HEK293 (cell line): ENCODE results near the gene HSF2BP.

ENCODE experiments used
- HOXA7 ChIP-seq: sonication (generic); formaldehyde crosslinking; IDR thresholded peaks from 2 replicates; pipeline ENCODE4 v1.8.1; 2022; ENCODE audit warnings: missing genetic modification reagents, borderline replicate concordance
- PATZ1 ChIP-seq: fragments of 450-650 bp; formaldehyde crosslinking; IDR thresholded peaks from 2 replicates; pipeline ENCODE4 v1.5.1; 2016; ENCODE audit warnings: missing biosample characterization, missing genetic modification characterization
- PBX3 ChIP-seq: sonication (generic); formaldehyde crosslinking; IDR thresholded peaks from 2 replicates; pipeline ENCODE4 v1.8.1; 2022; ENCODE audit warnings: mild to moderate bottlenecking, moderate library complexity, missing genetic modification reagents
- REPIN1 ChIP-seq: fragments of 450-650 bp; formaldehyde crosslinking; IDR thresholded peaks from 2 replicates; pipeline ENCODE4 v1.5.1; 2017; ENCODE audit warnings: missing biosample characterization, missing genetic modification characterization, low read depth
- TRIM28 ChIP-seq: IDR thresholded peaks from 2 replicates; pipeline ENCODE4 v1.6.1; 2011; ENCODE audit warnings: low read length, control low read depth, borderline replicate concordance
- ZFP3 ChIP-seq: fragments of 450-650 bp; formaldehyde crosslinking; IDR thresholded peaks from 2 replicates; pipeline ENCODE4 v1.5.1; 2016; ENCODE audit warnings: low read depth, missing biosample characterization, missing genetic modification characterization
- ZNF2 ChIP-seq: fragments of 450-650 bp; formaldehyde crosslinking; IDR thresholded peaks from 2 replicates; pipeline ENCODE4 v1.5.1; 2016; ENCODE audit warnings: missing biosample characterization, missing genetic modification characterization
- TF ChIP-seq, protein P1 (sequence below): fragments of 450-650 bp; formaldehyde crosslinking; IDR thresholded peaks from 2 replicates; pipeline ENCODE4 v1.5.1; 2016; ENCODE audit warnings: missing biosample characterization, missing genetic modification characterization

DNA sequence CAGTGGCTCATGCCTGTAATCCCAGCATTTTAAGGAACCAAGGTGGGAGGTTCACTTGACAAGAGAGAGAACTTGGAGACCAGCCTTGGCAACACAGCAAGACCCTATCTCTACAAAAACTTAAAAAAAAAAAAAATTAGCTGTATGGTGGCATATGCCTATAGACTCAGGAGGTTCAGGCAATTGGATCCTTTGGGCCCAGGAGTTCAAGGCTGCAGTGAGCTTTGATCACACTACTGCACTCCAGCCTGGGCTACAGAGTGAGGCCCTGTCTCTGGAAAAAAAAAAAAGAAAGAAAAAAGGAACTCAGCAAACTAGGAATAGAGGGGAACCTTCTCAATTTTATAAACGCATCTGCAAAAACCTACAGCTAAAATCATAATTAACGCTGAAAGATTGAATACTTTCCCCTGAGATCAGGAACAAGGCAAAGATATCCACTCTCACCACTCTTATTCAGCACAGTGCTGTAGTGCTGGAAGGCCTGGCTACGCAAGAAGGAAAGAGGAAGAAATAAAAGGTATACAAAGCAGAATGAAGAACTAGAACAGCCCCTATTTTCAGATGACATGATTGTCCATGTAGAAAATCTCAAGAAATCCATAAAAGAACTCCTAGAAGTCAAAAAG, 21.6 kb downstream of the HSF2BP start:
- TF ChIP-seq PBX3, result no peak
- TF ChIP-seq TRIM28, result no peak
- TF ChIP-seq, protein P1, sequence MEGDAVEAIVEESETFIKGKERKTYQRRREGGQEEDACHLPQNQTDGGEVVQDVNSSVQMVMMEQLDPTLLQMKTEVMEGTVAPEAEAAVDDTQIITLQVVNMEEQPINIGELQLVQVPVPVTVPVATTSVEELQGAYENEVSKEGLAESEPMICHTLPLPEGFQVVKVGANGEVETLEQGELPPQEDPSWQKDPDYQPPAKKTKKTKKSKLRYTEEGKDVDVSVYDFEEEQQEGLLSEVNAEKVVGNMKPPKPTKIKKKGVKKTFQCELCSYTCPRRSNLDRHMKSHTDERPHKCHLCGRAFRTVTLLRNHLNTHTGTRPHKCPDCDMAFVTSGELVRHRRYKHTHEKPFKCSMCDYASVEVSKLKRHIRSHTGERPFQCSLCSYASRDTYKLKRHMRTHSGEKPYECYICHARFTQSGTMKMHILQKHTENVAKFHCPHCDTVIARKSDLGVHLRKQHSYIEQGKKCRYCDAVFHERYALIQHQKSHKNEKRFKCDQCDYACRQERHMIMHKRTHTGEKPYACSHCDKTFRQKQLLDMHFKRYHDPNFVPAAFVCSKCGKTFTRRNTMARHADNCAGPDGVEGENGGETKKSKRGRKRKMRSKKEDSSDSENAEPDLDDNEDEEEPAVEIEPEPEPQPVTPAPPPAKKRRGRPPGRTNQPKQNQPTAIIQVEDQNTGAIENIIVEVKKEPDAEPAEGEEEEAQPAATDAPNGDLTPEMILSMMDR (tag by site-specific recombination), result no peak
- TF ChIP-seq PATZ1 (tag by site-specific recombination), result no peak
- no peak for TF ChIP-seq ZNF2
- TF ChIP-seq HOXA7 (CRISPR knock-in tag), result no peak
- TF ChIP-seq REPIN1, result no peak
- TF ChIP-seq ZFP3 (tag by site-specific recombination), result no peak
